ENCODE measurements around the gene TMEM106C.

The TMEM106C gene

GRCh38 chr12:47979166-47979565 lies 15.8 kb downstream of the TMEM106C start:
- no peak for DNase-seq (ENCODE audit: low read depth in 1 of 2, low spot score in 1 of 2)

- DNase-seq (ENCODE audit: low read depth in 1 of 2, low spot score in 1 of 2): no peak
Measured at GRCh38 chr12:47979686-47980085, 16.3 kb downstream of the TMEM106C start.

- DNase-seq (ENCODE audit: low read depth in 1 of 2, low spot score in 1 of 2): no peak
Measured at GRCh38 chr12:47980197-47980596, 16.8 kb downstream of the TMEM106C start.

- DNase-seq (ENCODE audit: low read depth in 1 of 2, low spot score in 1 of 2): no peak
Measured at GRCh38 chr12:47980779-47981495, 17.5 kb downstream of the TMEM106C start.

GRCh38 chr12:47981496-47982260 lies 18.3 kb downstream of the TMEM106C start:
- DNase-seq (ENCODE audit: low read depth in 1 of 2, low spot score in 1 of 2): no peak

- no peak for DNase-seq (ENCODE audit: low read depth in 1 of 2, low spot score in 1 of 2)
Measured at GRCh38 chr12:47982311-47982710, 18.9 kb downstream of the TMEM106C start.

- DNase-seq (ENCODE audit: low read depth in 1 of 2, low spot score in 1 of 2): no peak
Measured at GRCh38 chr12:47982770-47983169, 19.4 kb downstream of the TMEM106C start.

- DNase-seq (ENCODE audit: low read depth in 1 of 2, low spot score in 1 of 2): no peak
Measured at GRCh38 chr12:47983541-47984115, 20.2 kb downstream of the TMEM106C start.

- DNase-seq (ENCODE audit: low read depth in 1 of 2, low spot score in 1 of 2): no peak
Measured at GRCh38 chr12:47984331-47984801, 21.0 kb downstream of the TMEM106C start.

GRCh38 chr12:47985596-47986290 lies 22.3 kb downstream of the TMEM106C start:
- DNase-seq (ENCODE audit: low read depth in 1 of 2, low spot score in 1 of 2): no peak

- no peak for DNase-seq (ENCODE audit: low read depth in 1 of 2, low spot score in 1 of 2)
Measured at GRCh38 chr12:47986291-47986660, 22.9 kb downstream of the TMEM106C start.

- no peak for DNase-seq (ENCODE audit: low read depth in 1 of 2, low spot score in 1 of 2)
Measured at GRCh38 chr12:47986832-47987231, 23.4 kb downstream of the TMEM106C start.

- no peak for DNase-seq (ENCODE audit: low read depth in 1 of 2, low spot score in 1 of 2)
Measured at GRCh38 chr12:47987411-47988072, 24.1 kb downstream of the TMEM106C start.

GRCh38 chr12:47988073-47989022 lies 25.0 kb downstream of the TMEM106C start:
- DNase-seq (ENCODE audit: low read depth in 1 of 2, low spot score in 1 of 2): no peak

GRCh38 chr12:47989023-47989417 lies 25.6 kb downstream of the TMEM106C start:
- no peak for DNase-seq (ENCODE audit: low read depth in 1 of 2, low spot score in 1 of 2)

GRCh38 chr12:47989666-47990065 lies 26.3 kb downstream of the TMEM106C start:
- DNase-seq (ENCODE audit: low read depth in 1 of 2, low spot score in 1 of 2): no peak

- DNase-seq (ENCODE audit: low read depth in 1 of 2, low spot score in 1 of 2): no peak
Measured at GRCh38 chr12:47990351-47991105, 27.1 kb downstream of the TMEM106C start.

- no peak for DNase-seq (ENCODE audit: low read depth in 1 of 2, low spot score in 1 of 2)
Measured at GRCh38 chr12:47991106-47992061, 28.0 kb downstream of the TMEM106C start.
